K562 (cell line): ENCODE data around the gene MACROD2. TPM values are rescaled to one million over a fixed set of nuclear protein-coding genes. Genes with fewer than 3 reads are reported as not detected.

Experiments used
- CUX1 ChIP-seq: fragments of 200-800 bp; sonication (Bioruptor generic); IDR thresholded peaks from 2 replicates; pipeline ENCODE4 v1.6.1; 2016; ENCODE audit warnings: missing genetic modification characterization, missing compliant biosample characterization
- HEY1 ChIP-seq: fragments of 250-450 bp; sonication (Bioruptor Pico); IDR thresholded peaks from 2 replicates; pipeline ENCODE4 v1.5.0; 2020; ENCODE audit warnings: mild to moderate bottlenecking, moderate library complexity, borderline replicate concordance
- HMGN3 ChIP-seq: IDR thresholded peaks from 2 replicates; pipeline ENCODE4 v1.6.1; 2011; ENCODE audit warnings: borderline replicate concordance, low read depth, mild to moderate bottlenecking, mixed read lengths, low read length; ENCODE audit not compliant: insufficient read length; ENCODE audit errors: extremely low read depth
- IRF1 ChIP-seq: sonication (generic); formaldehyde crosslinking; IDR thresholded peaks from 2 replicates; pipeline ENCODE4 v1.8.0; 2022; ENCODE audit warnings: missing genetic modification reagents, mild to moderate bottlenecking, borderline replicate concordance
- IRF2 ChIP-seq: sonication (generic); formaldehyde crosslinking; IDR thresholded peaks from 2 replicates; pipeline ENCODE4 v1.8.1; 2022; ENCODE audit warnings: mild to moderate bottlenecking, missing genetic modification reagents
- PHTF2 ChIP-seq: fragments of 250-450 bp; sonication (Bioruptor Pico); IDR thresholded peaks from 2 replicates; pipeline ENCODE4 v1.5.0; 2021; ENCODE audit warnings: mild to moderate bottlenecking
- USF2 ChIP-seq: sonication (generic); formaldehyde crosslinking; IDR thresholded peaks from 2 replicates; pipeline ENCODE4 v1.5.0; 2020; ENCODE audit warnings: missing genetic modification reagents
- polyA plus RNA-seq, 8 experiments: library from polyadenylated mRNA; depleted of rRNA in 4 of 8; stranded (reverse) in 5 of 8; unstranded in 3 of 8; fragments of >200 nt; fragmentation: Nextera tagmentation in 2 of 8; fragmentation: Illumina TruSeq in 1 of 8; extraction: Ambion mirVana in 2 of 8; extraction: Trizol in 1 of 8; gene quantifications; 2 replicates each; pipeline versions ENCODE4 v1.2.1 to v1.2.3, GENCODE V29; 2011 to 2014; ENCODE audit warnings: inconsistent platforms in 1 of 8, missing spikeins in 1 of 8
- total RNA-seq, 7 experiments: library from RNA; depleted of rRNA in 6 of 7; stranded (reverse); fragments of >200 nt in 6 of 7; fragmentation: Illumina TruSeq in 2 of 7; extraction: Trizol in 2 of 7; gene quantifications; 2 replicates each; pipeline versions ENCODE4 v1.2.1 to v1.2.3, GENCODE V29; 2011 to 2021; ENCODE audit warnings: low replicate concordance in 1 of 7

MACROD2 gene
- total and polyA plus RNA-seq, 9 of the 15 experiments (the other 6 are each of a cell fraction or from before 2014, with no cell fraction given), result not detected

GRCh38 chr20:14726591-14726990 lies 731.3 kb downstream of the MACROD2 start (continued):
- TF ChIP-seq USF2 (CRISPR knock-in tag) (no peak), HEY1 (CRISPR knock-in tag) (no peak), PHTF2 (CRISPR knock-in tag) (no peak), IRF1 (no peak), IRF2 (no peak), CUX1 (no peak), HMGN3 (no peak)
